GM23338 (cell line): ENCODE results near the gene PPFIBP1.

Experiments
- EZH2 ChIP-seq: fragments of 200-600 bp; sonication (generic); IDR thresholded peaks from one replicate; pipeline ENCODE4 v1.8.0; 2017; ENCODE audit warnings: antibody characterized with exemption, mild to moderate bottlenecking, low read depth; ENCODE audit not compliant: unreplicated experiment
- EZH2phosphoT487 ChIP-seq: fragments of 200-600 bp; sonication (generic); IDR thresholded peaks from one replicate; pipeline ENCODE4 v1.8.1; 2018; ENCODE audit warnings: antibody characterized with exemption; ENCODE audit not compliant: unreplicated experiment
- JUNB ChIP-seq: IDR thresholded peaks from one replicate; pipeline ENCODE4 v1.6.1; 2016; ENCODE audit warnings: antibody characterized with exemption; ENCODE audit not compliant: unreplicated experiment
- NANOG ChIP-seq: IDR thresholded peaks from 2 replicates; pipeline ENCODE4 v1.6.1; 2016; ENCODE audit warnings: antibody characterized with exemption, borderline replicate concordance
- POLR2AphosphoS5 ChIP-seq: IDR thresholded peaks from 2 replicates; pipeline ENCODE4 v1.6.1; 2016; ENCODE audit warnings: antibody characterized with exemption, low read depth
- STAT1 ChIP-seq: IDR thresholded peaks from one replicate; pipeline ENCODE4 v1.6.1; 2016; ENCODE audit warnings: antibody characterized with exemption; ENCODE audit not compliant: unreplicated experiment
- ZNF331 ChIP-seq: fragments of 250-450 bp; sonication (Bioruptor Pico); IDR thresholded peaks from 2 replicates; pipeline ENCODE4 v1.5.0; 2020; ENCODE audit warnings: low read depth, mild to moderate bottlenecking, moderate library complexity
- TF ChIP-seq, protein P1 (sequence below), 2 experiments: fragments of 200-600 bp in 1 of 2; sonication (generic) in 1 of 2; conservative IDR thresholded peaks; 2 replicates each; pipeline versions ENCODE4 v1.5.1 to v1.6.1; 2016 to 2017; ENCODE audit warnings: antibody characterized with exemption in 2 of 2, low read depth in 2 of 2, mild to moderate bottlenecking in 2 of 2, moderate library complexity in 1 of 2
- TF ChIP-seq, protein P2 (sequence below): IDR thresholded peaks from one replicate; pipeline ENCODE4 v1.6.1; 2018; ENCODE audit warnings: antibody characterized with exemption; ENCODE audit not compliant: unreplicated experiment
- TF ChIP-seq, protein P3 (sequence below): IDR thresholded peaks from 2 replicates; pipeline ENCODE4 v1.6.1; 2016; ENCODE audit warnings: antibody characterized with exemption

DNA sequence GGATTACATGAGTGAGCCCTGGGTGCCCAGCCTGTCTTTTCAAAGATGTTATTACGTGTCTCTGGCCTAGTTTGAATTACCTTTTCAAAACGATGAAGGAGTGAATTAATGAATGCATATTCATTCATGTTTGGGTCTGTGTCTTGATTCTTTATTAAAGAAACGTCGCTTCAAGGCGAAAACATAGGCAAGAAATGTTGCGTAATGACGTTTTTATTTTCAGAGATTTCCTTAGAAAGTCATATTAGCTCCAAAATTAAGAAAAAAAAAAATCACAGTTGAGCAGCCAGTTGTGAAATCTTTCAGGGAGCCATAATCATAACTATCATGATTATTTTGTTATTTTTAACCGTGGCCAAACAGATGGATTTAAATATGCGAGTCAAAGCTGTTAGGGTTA, 3.5 kb downstream of the PPFIBP1 start:
- TF ChIP-seq, protein P1, sequence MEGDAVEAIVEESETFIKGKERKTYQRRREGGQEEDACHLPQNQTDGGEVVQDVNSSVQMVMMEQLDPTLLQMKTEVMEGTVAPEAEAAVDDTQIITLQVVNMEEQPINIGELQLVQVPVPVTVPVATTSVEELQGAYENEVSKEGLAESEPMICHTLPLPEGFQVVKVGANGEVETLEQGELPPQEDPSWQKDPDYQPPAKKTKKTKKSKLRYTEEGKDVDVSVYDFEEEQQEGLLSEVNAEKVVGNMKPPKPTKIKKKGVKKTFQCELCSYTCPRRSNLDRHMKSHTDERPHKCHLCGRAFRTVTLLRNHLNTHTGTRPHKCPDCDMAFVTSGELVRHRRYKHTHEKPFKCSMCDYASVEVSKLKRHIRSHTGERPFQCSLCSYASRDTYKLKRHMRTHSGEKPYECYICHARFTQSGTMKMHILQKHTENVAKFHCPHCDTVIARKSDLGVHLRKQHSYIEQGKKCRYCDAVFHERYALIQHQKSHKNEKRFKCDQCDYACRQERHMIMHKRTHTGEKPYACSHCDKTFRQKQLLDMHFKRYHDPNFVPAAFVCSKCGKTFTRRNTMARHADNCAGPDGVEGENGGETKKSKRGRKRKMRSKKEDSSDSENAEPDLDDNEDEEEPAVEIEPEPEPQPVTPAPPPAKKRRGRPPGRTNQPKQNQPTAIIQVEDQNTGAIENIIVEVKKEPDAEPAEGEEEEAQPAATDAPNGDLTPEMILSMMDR (conservative IDR thresholded peaks at IDR 0.05; ENCODE audit: low read depth in 2 of 2): no peak
- TF ChIP-seq EZH2phosphoT487: no peak
- no peak for TF ChIP-seq EZH2
- no peak for TF ChIP-seq POLR2AphosphoS5
- TF ChIP-seq NANOG: no peak
- TF ChIP-seq, protein P2, sequence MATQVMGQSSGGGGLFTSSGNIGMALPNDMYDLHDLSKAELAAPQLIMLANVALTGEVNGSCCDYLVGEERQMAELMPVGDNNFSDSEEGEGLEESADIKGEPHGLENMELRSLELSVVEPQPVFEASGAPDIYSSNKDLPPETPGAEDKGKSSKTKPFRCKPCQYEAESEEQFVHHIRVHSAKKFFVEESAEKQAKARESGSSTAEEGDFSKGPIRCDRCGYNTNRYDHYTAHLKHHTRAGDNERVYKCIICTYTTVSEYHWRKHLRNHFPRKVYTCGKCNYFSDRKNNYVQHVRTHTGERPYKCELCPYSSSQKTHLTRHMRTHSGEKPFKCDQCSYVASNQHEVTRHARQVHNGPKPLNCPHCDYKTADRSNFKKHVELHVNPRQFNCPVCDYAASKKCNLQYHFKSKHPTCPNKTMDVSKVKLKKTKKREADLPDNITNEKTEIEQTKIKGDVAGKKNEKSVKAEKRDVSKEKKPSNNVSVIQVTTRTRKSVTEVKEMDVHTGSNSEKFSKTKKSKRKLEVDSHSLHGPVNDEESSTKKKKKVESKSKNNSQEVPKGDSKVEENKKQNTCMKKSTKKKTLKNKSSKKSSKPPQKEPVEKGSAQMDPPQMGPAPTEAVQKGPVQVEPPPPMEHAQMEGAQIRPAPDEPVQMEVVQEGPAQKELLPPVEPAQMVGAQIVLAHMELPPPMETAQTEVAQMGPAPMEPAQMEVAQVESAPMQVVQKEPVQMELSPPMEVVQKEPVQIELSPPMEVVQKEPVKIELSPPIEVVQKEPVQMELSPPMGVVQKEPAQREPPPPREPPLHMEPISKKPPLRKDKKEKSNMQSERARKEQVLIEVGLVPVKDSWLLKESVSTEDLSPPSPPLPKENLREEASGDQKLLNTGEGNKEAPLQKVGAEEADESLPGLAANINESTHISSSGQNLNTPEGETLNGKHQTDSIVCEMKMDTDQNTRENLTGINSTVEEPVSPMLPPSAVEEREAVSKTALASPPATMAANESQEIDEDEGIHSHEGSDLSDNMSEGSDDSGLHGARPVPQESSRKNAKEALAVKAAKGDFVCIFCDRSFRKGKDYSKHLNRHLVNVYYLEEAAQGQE: no peak
- TF ChIP-seq STAT1: no peak
- TF ChIP-seq ZNF331 (CRISPR knock-in tag): no peak
- no peak for TF ChIP-seq JUNB
- TF ChIP-seq, protein P3, sequence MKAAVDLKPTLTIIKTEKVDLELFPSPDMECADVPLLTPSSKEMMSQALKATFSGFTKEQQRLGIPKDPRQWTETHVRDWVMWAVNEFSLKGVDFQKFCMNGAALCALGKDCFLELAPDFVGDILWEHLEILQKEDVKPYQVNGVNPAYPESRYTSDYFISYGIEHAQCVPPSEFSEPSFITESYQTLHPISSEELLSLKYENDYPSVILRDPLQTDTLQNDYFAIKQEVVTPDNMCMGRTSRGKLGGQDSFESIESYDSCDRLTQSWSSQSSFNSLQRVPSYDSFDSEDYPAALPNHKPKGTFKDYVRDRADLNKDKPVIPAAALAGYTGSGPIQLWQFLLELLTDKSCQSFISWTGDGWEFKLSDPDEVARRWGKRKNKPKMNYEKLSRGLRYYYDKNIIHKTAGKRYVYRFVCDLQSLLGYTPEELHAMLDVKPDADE: no peak
